ENCODE results near the gene CCDC152.
"Not testable (repeated sequence)": the region's sequence is repeated elsewhere in the genome, so short reads cannot be mapped to it uniquely, and the experiment has no call there.

The CCDC152 gene

GRCh38 chr5:42756606-42757601, at the start of gene CCDC152:
Gene CCDC152 (plus strand): TSS chr5:42756818. CDS start chr5:42759122, 2,304 bp downstream.
- no peaks in the 10 kb centered on the region for H3K27me3 ChIP-seq (ENCODE audit: control insufficient read depth, insufficient read depth, low read length)
- H3K27ac ChIP-seq (ENCODE audit: low read length) = no peak within 1 kb of the TSS
- H3K4me1 ChIP-seq (ENCODE audit: control insufficient read depth, low read depth, low read length) = peaks cover 14% of the 10 kb centered on the region
- H3K36me3 ChIP-seq (ENCODE audit: control insufficient read depth, low read depth, low read length) = no peaks in the 10 kb centered on the region
- H3K4me3 ChIP-seq (ENCODE audit: low read length) = no peak within 1 kb of the TSS
- H3K9ac ChIP-seq (ENCODE audit: low read length) = no peak within 1 kb of the TSS
- no peaks in the 10 kb centered on the region for H3K9me3 ChIP-seq (ENCODE audit: control insufficient read depth, low read depth, low read length)

- Histone ChIP-seq H3K4me1 (ENCODE audit: control insufficient read depth, low read depth, low read length) (no peaks in the 10 kb centered on the region), H3K9ac (ENCODE audit: low read length) (no peak overlapping the region), H3K27ac (ENCODE audit: low read length) (no peak overlapping the region), H3K27me3 (ENCODE audit: control insufficient read depth, insufficient read depth, low read length) (no peaks in the 10 kb centered on the region), H3K9me3 (ENCODE audit: control insufficient read depth, low read depth, low read length) (no peaks in the 10 kb centered on the region), H3K4me3 (ENCODE audit: low read length) (no peak overlapping the region), H3K36me3 (ENCODE audit: control insufficient read depth, low read depth, low read length) (no peaks in the 10 kb centered on the region)
These were observed 40.8 kb upstream of the CCDC152 start for GRCh38 chr5:42715785-42716184.

- Histone ChIP-seq H3K36me3 (ENCODE audit: control insufficient read depth, low read depth, low read length) (no peaks in the 10 kb centered on the region), H3K4me3 (ENCODE audit: low read length) (no peak overlapping the region), H3K9me3 (ENCODE audit: control insufficient read depth, low read depth, low read length) (no peaks in the 10 kb centered on the region), H3K9ac (ENCODE audit: low read length) (no peak overlapping the region), H3K27me3 (ENCODE audit: control insufficient read depth, insufficient read depth, low read length) (no peaks in the 10 kb centered on the region), H3K4me1 (ENCODE audit: control insufficient read depth, low read depth, low read length) (no peaks in the 10 kb centered on the region), H3K27ac (ENCODE audit: low read length) (no peak overlapping the region)
These were observed 38.0 kb upstream of the CCDC152 start for GRCh38 chr5:42718591-42718990.

- Histone ChIP-seq H3K4me3 (ENCODE audit: low read length) (no peak overlapping the region), H3K9ac (ENCODE audit: low read length) (no peak overlapping the region), H3K27me3 (ENCODE audit: control insufficient read depth, insufficient read depth, low read length) (no peaks in the 10 kb centered on the region), H3K36me3 (ENCODE audit: control insufficient read depth, low read depth, low read length) (no peaks in the 10 kb centered on the region), H3K4me1 (ENCODE audit: control insufficient read depth, low read depth, low read length) (no peaks in the 10 kb centered on the region), H3K9me3 (ENCODE audit: control insufficient read depth, low read depth, low read length) (no peaks in the 10 kb centered on the region), H3K27ac (ENCODE audit: low read length) (no peak overlapping the region)
These were observed 37.6 kb upstream of the CCDC152 start for GRCh38 chr5:42719034-42719433.

GRCh38 chr5:42720251-42720650, 36.4 kb upstream of the CCDC152 start:
- H3K9ac ChIP-seq (ENCODE audit: low read length) = no peak overlapping the region

GRCh38 chr5:42721484-42721883, 35.1 kb upstream of the CCDC152 start:
- Histone ChIP-seq H3K27me3 (ENCODE audit: control insufficient read depth, insufficient read depth, low read length) (no peaks in the 10 kb centered on the region), H3K9ac (ENCODE audit: low read length) (no peak overlapping the region), H3K27ac (ENCODE audit: low read length) (no peak overlapping the region), H3K4me3 (ENCODE audit: low read length) (no peak overlapping the region), H3K4me1 (ENCODE audit: control insufficient read depth, low read depth, low read length) (no peaks in the 10 kb centered on the region), H3K9me3 (ENCODE audit: control insufficient read depth, low read depth, low read length) (no peaks in the 10 kb centered on the region), H3K36me3 (ENCODE audit: control insufficient read depth, low read depth, low read length) (no peaks in the 10 kb centered on the region)

More at GRCh38 chr5:42720251-42720650, 36.4 kb upstream of the CCDC152 start:
- H3K36me3 ChIP-seq (ENCODE audit: control insufficient read depth, low read depth, low read length) = no peaks in the 10 kb centered on the region
- H3K4me3 ChIP-seq (ENCODE audit: low read length) = no peak overlapping the region
- H3K27me3 ChIP-seq (ENCODE audit: control insufficient read depth, insufficient read depth, low read length) = no peaks in the 10 kb centered on the region
- H3K27ac ChIP-seq (ENCODE audit: low read length) = no peak overlapping the region
- H3K9me3 ChIP-seq (ENCODE audit: control insufficient read depth, low read depth, low read length) = no peaks in the 10 kb centered on the region
- no peaks in the 10 kb centered on the region for H3K4me1 ChIP-seq (ENCODE audit: control insufficient read depth, low read depth, low read length)

GRCh38 chr5:42734531-42735058, 22.0 kb upstream of the CCDC152 start:
- H3K9ac ChIP-seq (ENCODE audit: low read length); H3K27ac ChIP-seq (ENCODE audit: low read length); H3K9me3 ChIP-seq (ENCODE audit: control insufficient read depth, low read depth, low read length); H3K4me1 ChIP-seq (ENCODE audit: control insufficient read depth, low read depth, low read length); H3K36me3 ChIP-seq (ENCODE audit: control insufficient read depth, low read depth, low read length); H3K4me3 ChIP-seq (ENCODE audit: low read length); H3K27me3 ChIP-seq (ENCODE audit: control insufficient read depth, insufficient read depth, low read length): not testable (repeated sequence)

GRCh38 chr5:42740920-42741319, 15.7 kb upstream of the CCDC152 start:
- Histone ChIP-seq H3K9ac (ENCODE audit: low read length) (no peak overlapping the region), H3K36me3 (ENCODE audit: control insufficient read depth, low read depth, low read length) (no peaks in the 10 kb centered on the region), H3K27me3 (ENCODE audit: control insufficient read depth, insufficient read depth, low read length) (no peaks in the 10 kb centered on the region), H3K4me1 (ENCODE audit: control insufficient read depth, low read depth, low read length) (no peaks in the 10 kb centered on the region), H3K27ac (ENCODE audit: low read length) (no peak overlapping the region), H3K4me3 (ENCODE audit: low read length) (no peak overlapping the region), H3K9me3 (ENCODE audit: control insufficient read depth, low read depth, low read length) (no peaks in the 10 kb centered on the region)

- H3K4me3 ChIP-seq (ENCODE audit: low read length) = no peak overlapping the region
- H3K9ac ChIP-seq (ENCODE audit: low read length) = no peak overlapping the region
- H3K27me3 ChIP-seq (ENCODE audit: control insufficient read depth, insufficient read depth, low read length) = no peaks in the 10 kb centered on the region
- no peaks in the 10 kb centered on the region for H3K36me3 ChIP-seq (ENCODE audit: control insufficient read depth, low read depth, low read length)
- no peaks in the 10 kb centered on the region for H3K9me3 ChIP-seq (ENCODE audit: control insufficient read depth, low read depth, low read length)
- H3K4me1 ChIP-seq (ENCODE audit: control insufficient read depth, low read depth, low read length) = no peaks in the 10 kb centered on the region
- no peak overlapping the region for H3K27ac ChIP-seq (ENCODE audit: low read length)
These were observed 11.2 kb upstream of the CCDC152 start for GRCh38 chr5:42745426-42745825.

- Histone ChIP-seq H3K4me1 (ENCODE audit: control insufficient read depth, low read depth, low read length) (no peaks in the 10 kb centered on the region), H3K9ac (ENCODE audit: low read length) (no peak overlapping the region), H3K9me3 (ENCODE audit: control insufficient read depth, low read depth, low read length) (no peaks in the 10 kb centered on the region), H3K4me3 (ENCODE audit: low read length) (no peak overlapping the region), H3K27ac (ENCODE audit: low read length) (no peak overlapping the region), H3K36me3 (ENCODE audit: control insufficient read depth, low read depth, low read length) (no peaks in the 10 kb centered on the region), H3K27me3 (ENCODE audit: control insufficient read depth, insufficient read depth, low read length) (no peaks in the 10 kb centered on the region)
These were observed 10.8 kb upstream of the CCDC152 start for GRCh38 chr5:42745856-42746255.

GRCh38 chr5:42749020-42749419, 7.6 kb upstream of the CCDC152 start:
- no peaks in the 10 kb centered on the region for H3K27me3 ChIP-seq (ENCODE audit: control insufficient read depth, insufficient read depth, low read length)
- no peak overlapping the region for H3K27ac ChIP-seq (ENCODE audit: low read length)
- no peak overlapping the region for H3K9ac ChIP-seq (ENCODE audit: low read length)
- no peaks in the 10 kb centered on the region for H3K36me3 ChIP-seq (ENCODE audit: control insufficient read depth, low read depth, low read length)
- H3K4me3 ChIP-seq (ENCODE audit: low read length) = no peak overlapping the region
- H3K4me1 ChIP-seq (ENCODE audit: control insufficient read depth, low read depth, low read length) = no peaks in the 10 kb centered on the region
- H3K9me3 ChIP-seq (ENCODE audit: control insufficient read depth, low read depth, low read length) = no peaks in the 10 kb centered on the region

- no peaks in the 10 kb centered on the region for H3K36me3 ChIP-seq (ENCODE audit: control insufficient read depth, low read depth, low read length)
- no peaks in the 10 kb centered on the region for H3K27me3 ChIP-seq (ENCODE audit: control insufficient read depth, insufficient read depth, low read length)
- H3K9ac ChIP-seq (ENCODE audit: low read length) = no peak overlapping the region
- H3K27ac ChIP-seq (ENCODE audit: low read length) = no peak overlapping the region
- no peak overlapping the region for H3K4me3 ChIP-seq (ENCODE audit: low read length)
- H3K9me3 ChIP-seq (ENCODE audit: control insufficient read depth, low read depth, low read length) = no peaks in the 10 kb centered on the region
- no peaks in the 10 kb centered on the region for H3K4me1 ChIP-seq (ENCODE audit: control insufficient read depth, low read depth, low read length)
These were observed 6.1 kb upstream of the CCDC152 start for GRCh38 chr5:42750507-42750906.
